RWPE1 (cell line): ENCODE measurements around the gene RASGRP4.

Experiments used
- CTCF ChIA-PET: fragments of 350-600 bp; sonication (Branson Sonifier 250); formaldehyde crosslinking; extraction: SDS; loops from one replicate; lab custom pipeline; 2021; lab: Yijun Ruan, JAX
- POLR2A ChIA-PET: fragments of 400-600 bp; formaldehyde crosslinking; extraction: SDS; loops from one replicate; lab custom pipeline; 2020; ENCODE audit warnings: antibody characterized with exemption; ENCODE audit not compliant: low non-redundant PET; lab: Yijun Ruan, JAX
- DNase-seq: peaks from one replicate; pipeline ENCODE4 v3.0.0; 2012; ENCODE audit warnings: low spot score
- H3K27ac ChIP-seq: fragments of 450-650 bp; 2 replicates; pipeline ENCODE4 v1.5.1; 2017
- CTCF ChIP-seq: fragments of 450-650 bp; conservative IDR thresholded peaks from 2 replicates; pipeline ENCODE4 v1.5.1; 2017; ENCODE audit warnings: low read depth, mild to moderate bottlenecking

RASGRP4 gene

DNA sequence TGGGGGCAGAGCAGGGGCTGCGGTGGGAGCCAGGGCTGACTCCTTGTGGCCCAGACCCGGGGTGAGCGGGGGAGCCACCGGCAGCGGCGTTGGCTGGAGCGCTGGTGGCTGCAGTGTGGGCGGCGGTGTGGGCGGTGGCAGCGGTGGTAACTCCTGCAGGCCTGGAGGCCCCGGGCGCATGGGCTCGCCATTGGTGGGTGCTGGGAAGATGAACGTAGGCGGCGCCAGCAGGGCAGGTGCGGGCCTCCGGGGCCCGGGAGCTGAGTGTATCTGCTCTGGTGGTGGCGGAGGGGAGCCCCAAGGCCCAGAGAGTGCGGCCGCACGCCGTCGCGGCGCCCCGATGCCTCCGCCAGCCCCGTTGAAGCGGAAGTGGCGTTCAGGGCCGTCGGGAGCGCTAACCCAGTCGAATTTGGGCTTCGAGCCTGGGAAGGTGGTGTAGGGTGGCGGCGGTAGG lies 40.2 kb downstream of the RASGRP4 start:
- no peak for DNase-seq
- no peak for TF ChIP-seq CTCF
- POLR2A ChIA-PET, result no interaction called here
- no peak overlapping the region for H3K27ac ChIP-seq
- CTCF ChIA-PET, result no interaction called here

DNA sequence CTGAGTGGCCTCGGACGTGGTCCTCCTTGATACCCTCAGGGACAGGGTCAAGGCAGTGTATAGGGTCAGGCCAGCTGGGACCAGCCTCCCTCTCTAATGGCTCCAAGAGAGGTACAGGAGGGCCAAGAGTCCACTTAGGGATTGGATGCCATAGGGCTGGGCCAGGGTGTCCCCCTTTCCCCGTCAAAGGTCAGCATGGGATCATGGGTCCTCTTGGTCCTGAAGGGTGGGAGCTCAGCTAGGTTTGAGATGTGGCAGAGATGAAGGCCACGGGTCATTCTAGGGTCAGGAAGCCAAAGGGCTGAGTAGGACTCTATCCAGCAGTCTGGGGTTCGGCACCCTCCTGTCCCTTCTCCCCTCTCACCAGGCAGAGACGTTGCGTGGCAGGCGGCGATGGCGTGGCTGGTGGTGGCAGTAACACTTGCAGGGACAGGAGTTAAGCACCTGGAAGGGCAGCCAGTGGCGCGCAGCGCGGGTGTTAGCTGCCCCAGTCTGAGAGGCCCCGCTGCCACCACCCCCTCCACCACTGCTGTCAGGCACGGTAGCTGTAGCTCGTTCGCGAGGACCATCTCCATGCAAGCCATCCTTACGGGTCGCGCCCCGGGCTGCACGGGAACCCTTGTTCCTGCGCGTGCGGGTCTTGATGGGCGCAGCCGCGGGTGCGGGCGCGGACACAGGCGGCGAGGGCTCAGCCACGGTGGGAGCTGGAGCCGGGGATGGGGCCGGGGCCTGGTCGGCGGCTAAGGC lies 40.8 kb downstream of the RASGRP4 start:
- ChIA-PET CTCF (interaction anchor here (0.5 kb wide), 1 partner anchor 34 kb away, joined by 3 read pairs; no protein-coding TSS in a partner anchor), POLR2A (no interaction called here)
- peak overlapping the region; percentile 51 for H3K27ac ChIP-seq
- DNase-seq, result no peak
- TF ChIP-seq CTCF, result no peak

DNA sequence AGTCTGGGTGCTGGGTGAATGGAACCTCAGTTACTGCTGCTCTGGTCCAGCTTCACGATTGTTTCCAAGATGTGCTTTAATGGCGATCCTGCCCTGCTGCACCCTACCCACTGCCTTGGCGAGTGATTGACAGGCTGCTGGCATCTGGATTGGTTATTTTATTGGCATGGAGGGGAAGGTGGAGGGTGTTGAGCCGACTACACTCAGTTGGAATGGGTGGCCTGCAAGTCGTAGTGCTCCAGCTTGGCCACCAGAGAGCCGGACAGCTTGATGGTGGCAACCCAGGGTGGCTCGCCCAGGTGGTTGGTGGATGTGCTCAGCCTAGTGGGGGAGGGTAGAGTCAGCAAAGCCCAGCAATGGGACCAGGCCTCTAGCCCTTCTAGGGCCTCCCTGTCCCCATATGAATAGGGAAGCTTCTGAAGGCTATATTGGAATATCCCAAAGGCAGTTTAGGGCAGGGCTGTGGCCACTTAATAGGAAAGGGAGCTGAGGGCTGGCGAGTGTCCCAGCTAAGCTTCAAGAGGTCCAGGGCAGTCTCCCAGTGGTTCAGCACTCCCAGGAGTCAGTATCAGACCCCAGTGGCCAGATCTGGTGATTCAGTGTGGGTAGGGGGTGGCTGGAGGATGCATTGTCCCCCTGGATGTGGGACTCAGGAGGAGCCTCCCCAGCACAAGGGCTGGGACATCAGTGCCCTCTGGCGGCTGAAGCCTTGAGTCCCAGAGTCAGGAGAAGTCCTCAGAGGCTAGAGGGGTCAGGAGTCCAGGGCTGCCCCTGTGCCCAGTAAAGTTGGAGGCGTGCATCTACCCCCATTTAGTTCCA lies 41.6 kb downstream of the RASGRP4 start:
- TF ChIP-seq CTCF, result no peak
- CTCF ChIA-PET, result interaction anchor here (0.5 to 0.7 kb wide), 3 partner anchors 33 to 878 kb away, joined by 3 to 5 read pairs (median 4); partner anchors contain the start of gene ZNF793
- POLR2A ChIA-PET, result no interaction called here
- peak overlapping the region; percentile 51 for H3K27ac ChIP-seq
- no peak for DNase-seq

DNA sequence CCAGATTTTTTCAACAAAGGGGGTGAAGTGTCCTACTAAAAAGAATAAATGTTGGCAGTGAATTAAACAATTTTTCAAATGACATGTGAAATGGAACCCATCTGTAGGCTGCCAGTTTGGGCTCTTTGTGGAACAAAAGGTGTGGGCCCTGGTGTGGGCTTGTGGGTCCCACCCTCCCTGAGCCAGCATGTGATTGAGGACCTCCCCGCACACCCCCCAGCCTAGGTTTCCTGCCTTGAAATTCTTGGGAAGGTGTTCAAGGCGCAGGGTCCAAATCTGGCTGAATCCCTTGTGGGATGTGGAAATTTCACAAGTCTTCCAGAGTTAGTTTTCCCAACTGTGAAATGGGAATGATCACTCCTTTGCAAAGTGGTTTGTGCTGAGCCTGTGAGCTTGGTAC lies 42.3 kb downstream of the RASGRP4 start:
- POLR2A ChIA-PET, result no interaction called here
- peak overlapping the region; percentile 51 for H3K27ac ChIP-seq
- no peak for TF ChIP-seq CTCF
- CTCF ChIA-PET, result interaction anchor here (0.7 kb wide), 2 partner anchors 150 to 877 kb away, joined by 4 to 5 read pairs; partner anchors contain the start of gene ZNF793
- no peak for DNase-seq

DNA sequence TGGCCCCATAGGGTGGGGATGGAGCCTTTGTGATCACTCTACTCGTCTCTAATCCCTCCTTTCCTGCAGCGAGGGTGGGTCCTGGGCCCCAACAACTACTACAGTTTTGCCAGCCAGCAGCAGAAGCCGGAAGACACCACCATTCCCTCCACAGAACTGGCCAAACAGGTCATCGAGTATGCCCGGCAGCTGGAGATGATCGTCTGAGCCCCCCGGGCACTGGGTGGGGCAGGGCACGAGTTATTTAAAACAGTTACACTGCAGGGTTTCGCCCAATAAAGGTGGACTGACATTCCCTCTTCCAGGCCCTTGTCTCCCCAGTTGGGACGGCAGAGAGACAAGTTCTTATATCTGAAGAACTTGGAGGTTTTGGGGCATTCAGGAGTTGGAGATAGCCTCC lies 42.8 kb downstream of the RASGRP4 start:
- POLR2A ChIA-PET, result no interaction called here
- no peak for DNase-seq
- no peak for TF ChIP-seq CTCF
- peak overlapping the region; percentile 51 for H3K27ac ChIP-seq
- CTCF ChIA-PET, result no interaction called here

DNA sequence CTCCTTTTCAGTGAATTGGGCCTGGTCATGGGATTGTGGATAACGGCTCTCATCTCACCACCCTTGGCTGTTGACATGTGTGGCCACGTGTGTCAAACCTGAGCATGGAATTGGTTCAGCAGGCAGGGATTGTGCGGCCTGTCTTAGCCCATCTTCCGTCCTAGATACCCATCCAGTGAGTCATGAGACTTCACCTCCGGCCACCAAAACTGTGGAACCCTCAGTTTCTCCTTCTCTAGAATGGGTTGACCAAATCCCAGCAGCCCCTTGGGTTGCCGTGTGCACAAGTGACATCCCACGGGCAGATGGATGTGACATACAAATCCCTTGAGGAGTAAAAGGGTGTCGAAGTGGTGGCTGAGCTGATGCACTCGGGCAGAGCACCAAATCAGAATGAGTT lies 44.9 kb downstream of the RASGRP4 start:
- ChIA-PET CTCF (no interaction called here), POLR2A (no interaction called here)
- DNase-seq, result no peak
- TF ChIP-seq CTCF, result no peak
- peak overlapping the region; percentile 2; the same call in 1 of the 2 replicates for H3K27ac ChIP-seq
